CD4-positive, alpha-beta T cell treated with Interleukin-15 for 1 hour (primary cell): ENCODE data around the gene BTBD6.

Source experiments
- DNase-seq: peaks from one replicate; pipeline ENCODE4 v3.0.0-alpha.2; 2020

BTBD6 gene

DNA sequence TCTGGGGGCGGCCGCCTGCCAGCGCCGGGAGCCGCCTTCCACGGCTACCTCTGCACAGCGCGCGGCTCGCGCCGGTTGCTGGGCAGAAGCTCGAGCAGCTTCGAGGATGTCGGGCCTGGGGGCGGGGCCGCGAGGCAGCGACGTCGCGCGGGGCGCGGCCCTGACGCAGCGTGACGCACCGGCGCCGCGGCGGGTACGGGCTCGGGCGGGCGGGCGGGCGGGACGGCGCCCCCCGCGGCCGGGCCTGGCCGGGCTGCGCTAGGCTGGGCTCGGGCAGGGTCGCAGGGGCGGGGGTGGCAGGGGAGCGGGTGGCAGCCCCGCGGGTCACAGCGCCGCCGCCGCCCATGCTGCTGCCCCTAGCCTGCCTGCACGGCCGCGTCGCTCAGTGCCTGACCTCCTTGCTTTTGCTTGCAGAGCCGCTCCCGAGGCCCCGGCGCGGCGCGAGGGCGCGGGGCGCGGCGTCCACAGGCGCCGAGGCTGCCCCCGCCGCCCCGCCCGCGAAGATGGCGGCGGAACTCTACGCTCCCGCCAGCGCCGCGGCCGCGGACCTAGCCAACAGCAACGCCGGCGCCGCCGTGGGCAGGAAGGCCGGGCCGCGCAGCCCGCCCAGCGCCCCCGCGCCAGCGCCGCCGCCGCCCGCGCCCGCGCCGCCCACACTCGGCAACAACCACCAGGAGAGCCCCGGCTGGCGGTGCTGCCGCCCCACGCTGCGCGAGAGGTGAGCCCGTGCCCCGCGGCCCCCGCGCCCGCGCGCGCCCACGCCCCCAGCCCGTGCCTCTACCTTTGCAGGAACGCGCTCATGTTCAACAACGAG, at the start of gene BTBD6:
Gene BTBD6, plus strand, starts transcription at position 166 of the 814 bp plus-strand sequence. Its CDS starts 179 bp downstream, at position 345.
- DNase-seq, result peak; percentile 91

DNA sequence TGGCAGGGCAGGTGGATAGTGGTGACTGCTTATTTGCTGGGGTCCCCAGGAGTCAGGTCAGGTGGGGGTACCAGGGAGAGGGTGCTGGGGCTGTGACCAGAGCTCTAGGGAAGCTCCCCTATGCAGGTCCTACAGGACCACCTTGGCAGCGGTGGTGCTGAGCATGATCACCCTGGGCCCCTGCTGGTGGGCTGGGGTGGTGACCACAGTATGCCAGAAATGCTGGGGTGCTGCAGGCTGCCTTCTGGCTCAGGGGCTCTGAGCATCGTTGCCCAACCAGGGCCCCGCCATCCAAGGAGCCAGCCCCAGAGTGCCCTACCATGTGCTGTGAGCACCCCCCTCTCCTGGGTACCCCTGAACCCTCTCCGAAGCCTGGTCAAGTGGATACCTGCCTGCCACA, 49.7 kb upstream of the BTBD6 start:
- DNase-seq, result no peak

DNA sequence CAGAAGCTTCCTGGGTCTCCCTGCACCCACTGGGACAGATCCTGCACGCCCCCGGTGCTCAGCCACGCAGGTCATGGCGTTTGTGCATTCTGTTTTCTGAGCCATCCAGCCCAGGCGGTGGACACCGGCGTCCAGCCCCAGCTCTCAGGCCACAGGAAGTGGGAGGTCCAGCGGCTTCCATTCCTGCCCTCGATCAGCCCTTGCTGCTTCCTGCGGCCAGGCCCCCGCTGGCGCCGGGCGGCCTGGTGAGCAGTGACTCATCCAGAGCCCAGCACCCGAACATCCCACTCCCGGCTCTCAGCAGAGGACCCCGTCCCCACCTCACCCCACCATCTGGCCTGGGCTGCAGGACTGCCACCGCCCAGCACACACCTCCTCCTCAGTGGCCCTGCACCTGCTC, 49.2 kb upstream of the BTBD6 start:
- no peak for DNase-seq

DNA sequence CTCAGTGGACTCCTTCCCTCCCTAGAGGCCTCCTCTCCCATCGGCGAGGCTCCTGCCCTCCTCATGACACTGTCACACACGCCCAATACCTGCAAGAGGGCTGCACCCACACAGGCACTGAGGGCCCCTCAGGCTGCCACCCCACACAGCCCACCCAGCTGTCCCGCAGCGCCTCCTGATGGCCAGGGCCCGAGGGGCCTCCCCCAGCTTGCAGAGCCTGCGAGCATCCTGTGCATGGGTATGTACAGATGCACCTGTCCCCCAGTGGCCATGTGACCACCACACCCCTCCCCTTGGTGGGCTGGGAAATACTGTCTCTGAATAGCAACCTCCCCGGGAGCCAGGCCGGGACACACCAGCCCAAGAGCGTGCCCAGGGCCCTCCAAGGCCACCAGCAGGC, 48.3 kb upstream of the BTBD6 start:
- DNase-seq, result no peak

DNA sequence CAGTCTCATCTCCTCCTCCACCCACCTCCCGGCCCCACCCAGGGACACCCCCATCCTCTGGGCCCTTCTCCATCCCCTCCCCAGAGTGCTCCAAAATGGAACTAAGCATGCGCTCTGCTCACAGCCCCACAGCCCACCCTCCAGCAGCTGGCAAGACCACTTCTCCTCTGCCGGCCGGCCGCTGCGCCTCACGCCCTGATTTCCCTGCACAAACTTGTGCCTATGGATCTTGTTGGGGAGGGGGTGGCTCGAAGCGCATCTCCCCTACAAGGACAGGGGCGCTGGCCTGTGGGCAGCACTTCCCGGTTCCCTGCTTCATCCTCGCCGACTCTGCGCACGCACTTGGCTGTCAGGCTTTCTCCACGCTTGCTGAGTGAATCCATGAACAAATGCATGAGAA, 47.7 kb upstream of the BTBD6 start:
- DNase-seq, result no peak

DNA sequence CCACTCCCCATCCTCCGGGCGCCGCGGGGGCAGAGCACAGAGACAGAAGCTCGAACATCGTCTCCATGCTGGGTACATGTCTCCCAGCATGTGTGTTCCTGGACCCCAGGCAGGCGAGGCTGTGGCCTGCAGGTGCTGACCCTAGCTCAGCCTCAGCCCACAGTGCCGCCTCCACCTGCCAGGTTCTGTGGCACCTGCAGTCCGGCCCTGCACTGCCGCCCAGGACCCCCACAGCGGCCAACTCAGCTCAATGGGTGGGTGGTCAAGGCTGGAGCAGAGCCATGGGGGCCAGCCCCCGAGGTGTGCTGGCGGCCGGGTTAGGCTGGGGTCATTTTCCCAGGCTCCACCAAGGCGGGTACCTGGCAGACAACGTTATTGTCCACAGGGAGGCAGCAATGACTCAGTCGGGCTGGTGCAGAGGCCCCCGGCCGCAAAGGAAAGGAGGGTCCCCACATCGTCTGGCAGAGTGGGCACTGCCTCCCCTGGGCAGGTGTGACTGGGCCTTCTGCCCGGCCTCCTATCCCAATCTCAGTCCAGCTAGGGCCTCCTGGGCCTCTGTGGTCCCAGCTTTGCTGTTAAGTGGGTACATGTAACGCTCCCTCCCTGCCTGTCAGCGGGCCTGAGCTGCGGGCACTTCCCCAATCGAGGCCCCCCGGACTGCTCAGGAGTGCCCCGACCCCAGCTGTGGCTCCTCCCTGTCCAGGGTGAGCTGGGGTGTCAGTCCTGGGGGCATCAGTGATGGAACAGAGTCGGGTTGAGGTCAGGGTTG, 47.0 kb upstream of the BTBD6 start:
- no peak for DNase-seq

DNA sequence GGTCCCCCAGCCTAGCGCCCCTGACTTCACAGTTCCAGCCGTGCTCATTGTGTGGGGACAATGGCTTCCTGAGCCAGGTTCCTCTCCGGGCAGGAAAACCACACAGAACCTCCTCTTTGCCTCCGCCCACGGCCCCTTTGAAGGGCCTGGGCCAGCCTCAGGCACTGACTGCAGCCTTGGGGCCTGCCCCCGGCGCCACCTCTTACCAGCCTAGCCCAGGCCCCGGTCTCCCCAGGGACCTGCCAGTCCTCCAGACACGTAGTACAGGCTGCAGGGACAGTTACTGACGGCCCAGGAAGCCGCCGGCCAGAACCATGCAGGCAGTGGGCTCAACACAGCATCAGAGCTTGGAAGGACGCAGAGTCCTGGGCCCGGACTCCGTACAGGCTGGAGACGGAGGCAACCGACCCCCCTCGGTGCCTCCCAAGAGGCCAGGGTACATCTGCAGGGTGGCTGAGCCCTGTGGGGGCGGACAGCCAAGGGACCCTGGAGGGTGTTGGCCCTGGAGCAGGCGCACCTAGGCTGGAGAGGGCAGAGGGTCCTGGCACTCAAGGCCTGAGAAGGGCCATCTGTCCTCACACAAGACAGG, 46.3 kb upstream of the BTBD6 start:
- DNase-seq, result peak; percentile 31

DNA sequence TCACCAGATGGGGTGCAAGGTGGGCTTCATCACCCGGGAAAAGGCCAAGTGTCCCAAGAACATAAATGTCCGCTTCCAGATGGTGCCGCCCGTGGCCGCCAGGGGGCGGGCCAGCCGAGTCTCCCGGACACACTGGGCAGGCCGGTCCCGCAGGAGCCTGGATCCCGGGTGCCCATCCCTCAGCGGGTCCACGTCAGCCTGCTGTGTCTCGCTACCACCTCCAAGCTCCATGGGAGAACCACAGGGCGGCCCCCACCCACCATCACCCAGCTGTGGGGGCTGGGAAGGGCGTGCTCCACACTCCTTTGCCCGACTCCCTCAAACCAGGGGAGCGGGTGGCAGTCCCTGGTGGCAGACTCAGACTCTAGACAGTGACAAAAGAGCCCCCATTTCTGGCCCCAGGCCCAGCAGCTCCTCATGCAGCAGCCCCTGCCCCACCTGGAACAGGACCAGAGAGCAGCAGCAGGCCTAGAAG, 45.2 kb upstream of the BTBD6 start:
- DNase-seq, result peak; percentile 48

DNA sequence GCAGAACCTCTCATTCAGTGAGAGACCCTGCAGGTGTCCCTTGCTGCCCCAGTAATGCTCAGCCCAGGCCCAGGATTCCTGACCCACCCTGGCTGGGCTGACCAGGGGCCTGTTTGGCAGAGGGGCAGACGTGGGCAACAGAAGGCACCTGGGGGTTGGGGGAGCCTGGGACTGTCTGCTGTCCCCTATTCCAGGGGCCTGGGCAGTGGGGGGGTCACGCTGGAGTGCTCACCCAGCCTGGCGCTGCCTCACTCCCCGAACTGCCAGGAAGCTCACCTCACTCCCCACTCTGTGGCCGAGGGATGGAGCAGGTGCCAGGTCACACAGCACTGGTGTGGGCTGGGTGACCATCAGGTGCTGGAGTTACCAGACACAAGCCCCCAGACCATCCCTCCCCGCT, 44.6 kb upstream of the BTBD6 start:
- DNase-seq, result no peak

DNA sequence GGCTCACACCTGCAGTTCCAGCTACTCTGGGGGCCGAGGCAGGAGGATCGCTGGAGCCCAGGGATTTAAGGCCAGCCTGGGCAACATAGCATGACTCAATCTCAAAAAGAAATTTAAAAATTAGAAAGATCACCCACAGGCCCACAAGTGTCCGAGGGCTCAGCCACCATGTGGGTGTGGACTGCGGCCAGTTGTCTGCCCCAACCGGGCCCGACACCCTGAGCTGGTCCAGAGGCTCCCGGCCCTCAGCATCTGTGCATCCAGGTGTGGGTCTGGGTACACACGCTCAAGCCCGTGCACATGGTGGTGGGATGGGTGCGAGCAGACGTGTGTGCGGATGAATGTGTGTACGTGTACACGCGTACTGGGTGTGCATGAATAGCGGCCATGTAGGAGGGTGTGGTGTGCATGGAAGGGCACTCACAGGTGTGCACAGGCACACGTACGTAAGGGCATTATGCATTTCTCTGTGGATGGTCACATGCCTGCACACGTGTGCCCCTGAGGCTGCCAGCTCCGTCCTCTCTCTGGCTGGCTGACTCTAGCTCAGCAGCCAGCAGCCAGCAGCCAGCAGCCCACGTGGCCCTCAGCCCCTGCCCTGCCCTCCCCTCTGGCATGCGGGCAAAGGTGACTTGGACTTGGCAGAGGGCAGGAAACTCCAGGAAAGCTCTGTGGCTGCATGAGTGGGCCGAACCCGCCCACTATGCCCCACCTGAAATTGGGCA, 44.0 kb upstream of the BTBD6 start:
- DNase-seq, result no peak

DNA sequence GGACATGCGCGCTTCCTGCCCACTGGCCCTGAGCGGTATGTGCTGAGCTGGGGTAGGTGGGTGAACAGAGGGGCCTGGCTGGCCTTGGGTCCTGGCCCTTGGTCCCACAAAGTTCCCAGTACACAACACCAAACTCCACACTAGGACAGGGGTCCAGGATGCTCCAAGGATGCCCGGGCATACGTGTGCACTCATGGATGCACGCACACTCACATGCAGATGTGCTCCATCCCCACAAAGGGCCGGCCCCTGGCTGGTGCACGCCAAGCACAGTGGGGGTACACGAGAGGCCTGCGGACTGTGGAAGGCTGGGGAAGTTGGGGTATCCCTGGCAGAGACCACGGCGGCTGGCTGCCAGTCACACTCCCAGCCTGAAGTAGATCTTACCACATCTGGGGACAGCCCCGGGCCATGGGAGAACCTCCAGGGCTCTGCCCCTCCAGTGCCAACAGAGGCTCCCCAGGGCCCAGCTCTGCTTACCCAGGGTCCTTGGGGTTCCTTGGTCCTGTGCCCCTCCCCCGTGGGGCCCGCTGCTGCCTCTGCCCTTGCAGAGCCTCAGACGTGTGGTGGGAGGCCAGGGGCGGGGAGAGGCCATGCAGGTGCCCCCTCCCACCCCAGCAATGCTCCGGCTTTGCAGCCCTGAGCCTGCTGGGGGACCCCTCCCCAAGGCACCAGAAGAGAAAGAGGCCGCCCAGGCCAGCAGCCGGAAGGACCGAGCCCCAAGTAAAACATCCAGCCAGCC, 43.2 kb upstream of the BTBD6 start:
- no peak for DNase-seq

DNA sequence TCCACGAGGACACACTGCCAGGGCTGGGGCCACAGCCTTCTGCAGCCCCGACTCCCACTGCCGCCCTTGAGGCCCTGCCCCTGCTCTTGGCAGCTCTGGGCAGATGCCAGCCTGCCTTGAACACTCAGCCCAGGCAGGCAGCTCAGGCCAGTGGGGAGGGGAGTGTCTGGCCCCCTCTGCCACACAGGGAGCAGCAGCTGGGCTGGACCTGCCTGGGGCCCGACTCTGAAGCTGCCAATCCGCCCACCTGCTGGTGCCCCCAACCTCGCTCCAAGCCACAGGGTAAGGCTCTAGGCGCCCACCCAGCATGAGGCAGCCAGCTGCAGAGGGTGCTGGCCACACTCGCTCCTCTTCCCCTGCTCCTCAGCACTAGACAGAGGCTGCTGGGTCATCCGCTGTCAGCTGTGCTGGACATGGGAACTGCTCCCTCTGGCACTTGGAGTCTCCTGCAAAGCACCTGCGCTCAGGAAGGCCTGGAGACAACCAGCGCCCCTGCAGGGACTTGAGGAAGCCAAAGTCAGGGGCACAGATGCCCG, 42.6 kb upstream of the BTBD6 start:
- no peak for DNase-seq

DNA sequence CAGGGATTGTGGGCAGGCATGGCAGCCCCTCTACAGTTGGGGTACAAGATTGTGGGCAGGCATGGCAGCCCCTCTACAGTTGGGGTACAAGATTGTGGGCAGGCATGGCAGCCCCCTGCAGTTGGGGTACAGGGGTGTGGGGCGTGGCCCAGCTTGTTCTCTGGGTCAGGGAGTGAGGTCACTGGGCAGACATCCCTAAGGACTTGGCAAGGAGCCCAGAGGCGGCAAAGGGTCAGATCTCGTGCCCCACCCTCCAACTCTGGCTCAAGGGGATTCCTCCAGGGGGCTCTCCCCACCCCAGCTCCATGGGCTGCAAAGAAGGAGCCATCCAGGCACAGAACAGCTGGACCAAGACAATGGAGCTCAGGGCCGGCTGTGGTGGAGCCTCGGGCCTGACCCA, 41.5 kb upstream of the BTBD6 start:
- DNase-seq, result no peak

DNA sequence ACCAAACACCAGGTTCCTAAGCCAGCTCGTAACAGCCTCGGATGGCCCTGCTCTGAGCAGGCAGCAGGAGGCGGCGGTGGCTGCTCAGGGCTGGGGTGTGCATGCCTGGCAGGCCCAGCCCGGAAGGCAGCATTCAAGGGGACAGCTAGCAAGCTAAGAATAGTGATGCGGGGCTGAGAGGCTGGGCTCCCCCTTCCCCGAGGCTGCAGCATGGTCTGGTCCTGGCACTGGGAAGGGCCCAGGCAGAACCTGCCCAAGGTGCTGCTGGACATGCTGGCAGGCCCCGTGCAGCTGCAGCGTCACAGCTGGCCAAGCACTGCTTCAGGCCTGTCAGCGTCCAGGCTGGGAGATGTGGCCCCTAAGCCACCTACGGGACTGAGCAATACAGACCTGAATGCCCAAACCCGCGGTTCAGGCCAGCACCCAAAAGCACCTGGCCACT, 40.9 kb upstream of the BTBD6 start:
- DNase-seq, result no peak

DNA sequence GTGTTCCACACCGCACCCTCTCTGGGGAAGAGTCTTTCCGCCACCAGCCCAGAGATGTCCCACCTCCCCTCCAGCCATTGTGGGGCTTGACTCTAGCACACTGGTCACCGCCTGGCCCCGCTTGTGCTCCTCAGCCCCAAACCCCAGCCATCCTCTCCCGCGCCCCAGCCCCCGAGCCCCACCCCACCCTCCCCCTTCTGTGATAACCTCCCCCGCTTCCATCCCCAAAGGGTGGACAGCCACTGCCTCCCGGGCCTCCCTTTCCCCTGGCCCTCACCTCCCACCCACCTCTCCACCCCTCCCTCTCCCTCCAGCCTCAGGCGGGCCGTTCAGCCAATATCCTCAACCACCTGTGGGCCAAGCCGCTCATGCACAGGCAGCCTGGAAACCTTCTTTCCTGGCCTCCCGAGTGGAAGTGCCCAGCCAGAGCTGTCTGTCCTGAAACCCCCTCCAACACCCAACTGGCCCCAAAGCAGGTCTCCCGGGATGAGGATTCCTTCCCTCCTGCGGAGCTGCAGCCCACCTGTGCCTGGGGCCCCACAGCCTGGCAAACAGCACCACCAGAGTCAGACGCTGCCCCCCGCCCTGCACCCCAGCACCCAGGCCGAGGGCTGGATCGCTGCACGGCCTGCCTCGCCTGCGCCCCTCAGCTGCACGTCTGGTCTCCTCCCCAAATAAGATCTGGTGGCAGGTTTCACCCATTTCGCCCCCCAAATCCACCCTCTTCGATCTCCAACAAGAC, 40.2 kb upstream of the BTBD6 start:
- DNase-seq, result no peak

DNA sequence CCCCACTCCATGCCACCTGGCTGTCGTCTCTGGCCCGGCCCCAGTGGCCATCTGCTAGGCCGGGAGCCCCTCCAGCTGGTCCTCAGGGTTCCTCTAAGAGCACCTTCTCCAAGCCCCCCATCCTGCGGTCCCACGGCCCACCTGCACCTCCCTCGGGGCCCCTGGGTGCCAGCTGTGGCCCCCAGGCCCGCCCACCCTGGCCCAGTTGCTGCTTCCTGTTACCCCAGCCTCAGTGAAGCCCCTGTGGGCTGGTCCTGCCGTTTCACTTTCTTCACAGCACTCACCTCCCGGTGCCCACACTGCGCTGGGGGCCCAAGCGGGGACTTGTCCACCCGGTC, 39.6 kb upstream of the BTBD6 start:
- DNase-seq, result no peak

DNA sequence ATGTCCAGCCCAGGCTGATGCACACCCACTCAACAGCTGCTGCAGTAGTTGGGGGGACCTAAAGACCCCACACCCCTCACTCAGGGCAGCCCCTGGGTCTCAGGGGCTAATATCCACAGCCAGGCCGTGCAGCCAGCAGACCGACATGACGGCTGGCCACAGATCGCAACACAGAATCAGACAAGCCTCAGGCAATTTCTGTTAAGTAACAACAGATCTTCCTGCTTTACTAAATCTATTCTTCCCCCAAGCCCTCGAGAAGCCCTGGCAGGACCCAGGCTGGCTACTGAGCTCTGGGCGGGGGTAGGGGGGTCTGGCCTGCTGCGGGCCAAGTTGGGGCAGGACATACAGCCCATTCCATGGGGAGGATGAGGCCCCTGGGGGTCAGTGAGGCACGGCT, 39.2 kb upstream of the BTBD6 start:
- no peak for DNase-seq

DNA sequence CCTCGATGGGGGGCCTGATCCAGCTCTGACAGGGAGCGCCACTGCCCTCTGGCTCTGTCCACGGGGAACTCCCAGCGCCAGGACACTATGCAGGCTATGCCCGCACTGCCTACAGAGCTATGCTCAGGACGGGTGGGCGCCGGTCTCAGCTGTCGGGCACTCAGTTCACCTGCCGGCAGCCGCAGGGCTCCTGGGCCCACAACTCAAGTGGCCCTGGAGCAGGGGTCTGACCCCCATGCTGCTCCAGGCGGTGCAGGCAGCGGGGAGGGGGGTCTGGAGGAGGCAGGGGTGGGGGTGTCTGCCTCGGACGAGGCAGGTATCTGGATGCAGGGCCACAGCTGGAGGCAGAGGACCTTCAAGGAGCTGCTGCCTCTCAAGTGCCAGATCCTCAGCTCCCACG, 38.7 kb upstream of the BTBD6 start:
- DNase-seq, result no peak

DNA sequence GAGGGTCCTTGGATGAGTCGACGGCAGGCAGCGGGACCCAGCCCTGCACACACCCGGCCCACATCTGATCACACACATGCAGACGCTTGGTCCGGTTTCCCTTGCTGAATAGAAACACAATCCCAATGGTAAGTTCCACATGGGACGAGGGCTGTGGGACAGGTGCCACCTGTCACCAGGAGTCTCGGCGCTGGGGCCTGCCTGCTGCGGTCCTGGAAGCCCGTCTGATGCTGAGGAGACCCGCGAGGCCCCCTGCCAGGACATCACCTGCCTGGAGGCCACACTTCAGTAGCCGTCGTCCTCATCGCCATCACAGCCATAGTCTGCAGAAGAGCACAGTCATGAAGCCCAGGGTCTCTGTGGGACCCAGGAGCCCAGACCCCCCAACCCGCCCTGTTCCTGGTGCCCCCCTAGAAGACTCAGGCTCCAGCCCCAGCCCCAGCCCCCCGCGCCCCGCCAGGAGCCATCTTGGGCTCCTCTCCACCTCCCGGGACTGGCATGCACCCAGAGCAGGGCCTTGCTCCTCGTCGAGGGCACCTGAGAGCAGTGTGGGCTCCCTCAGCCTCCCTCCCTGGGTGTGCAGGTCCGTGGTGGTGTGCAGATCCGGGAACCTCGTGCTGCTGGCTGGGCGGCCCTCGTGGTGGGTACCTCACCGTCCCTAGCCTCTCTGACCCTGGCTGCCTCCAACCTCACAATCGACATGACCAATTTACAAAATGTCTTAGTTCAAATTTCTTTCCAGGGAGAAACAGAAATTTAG, 37.9 kb upstream of the BTBD6 start:
- no peak for DNase-seq

DNA sequence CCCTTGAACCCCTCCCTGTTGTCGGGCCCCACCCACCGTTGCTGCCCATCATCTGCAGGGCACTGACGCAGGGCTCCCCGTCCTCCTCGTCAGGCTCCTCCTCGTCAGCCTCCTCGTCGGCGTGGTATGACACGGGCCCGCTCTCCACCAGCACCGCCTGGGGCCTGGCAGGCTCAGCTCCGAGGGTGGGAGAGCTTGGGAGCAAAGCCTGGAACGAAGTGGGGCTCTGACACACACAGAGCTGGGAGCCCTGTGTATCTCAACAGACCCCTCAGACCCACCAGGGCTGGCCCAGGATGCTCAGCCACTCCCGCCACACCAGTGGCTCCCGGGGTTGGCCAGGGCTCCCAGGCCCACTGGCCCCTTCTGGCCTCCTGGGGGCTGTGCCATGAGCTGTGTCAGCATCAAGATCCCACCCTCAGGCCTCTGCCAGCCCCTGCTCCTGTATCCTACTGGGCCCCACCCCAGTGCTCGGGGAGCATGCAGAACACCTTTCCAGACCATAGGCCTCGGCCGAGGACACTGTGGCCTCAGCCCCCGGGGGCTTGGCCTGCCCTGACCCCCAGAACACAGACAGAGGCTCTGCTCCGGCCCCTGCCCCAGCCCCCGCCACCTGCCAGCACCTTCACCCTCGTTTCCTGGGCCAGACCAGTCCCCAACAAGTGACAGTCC, 37.1 kb upstream of the BTBD6 start:
- DNase-seq, result no peak
